GM23338 (cell line): ENCODE results near the gene SNHG17. TPM values are rescaled to one million over a fixed set of nuclear protein-coding genes. Genes with fewer than 3 reads are reported as not detected.

Source experiments
- ATAC-seq: fragments of 200-7000 bp; cut with Tn5 transposase; 3 replicates; pipeline ENCODE4 v1.9.1; 2020
- DNase-seq: peaks from one replicate; pipeline ENCODE4 v3.0.0-alpha.2; 2015; ENCODE audit warnings: low spot score
- H2AFZ ChIP-seq: fragments of 200-600 bp; sonication (generic); 2 replicates; pipeline ENCODE4 v1.8.0; 2016; ENCODE audit warnings: antibody characterized with exemption, mild to moderate bottlenecking, moderate library complexity
- H3F3A ChIP-seq: fragments of 200-600 bp; sonication (generic); replicated peaks from 2 replicates; pipeline ENCODE4 v1.8.0; 2017; ENCODE audit warnings: antibody characterized with exemption, mixed run types, low read depth
- H3K27ac ChIP-seq: fragments of 200-600 bp; sonication (generic); 2 replicates; pipeline ENCODE4 v1.6.1; 2016; ENCODE audit warnings: low read depth
- H3K27me3 ChIP-seq: fragments of 200-600 bp; sonication (generic); 2 replicates; pipeline ENCODE4 v1.8.0; 2016; ENCODE audit warnings: mild to moderate bottlenecking, mixed run types, moderate library complexity; ENCODE audit not compliant: insufficient read depth
- H3K36me3 ChIP-seq: fragments of 200-600 bp; sonication (generic); 2 replicates; pipeline ENCODE4 v1.8.0; 2016; ENCODE audit warnings: mild to moderate bottlenecking; ENCODE audit not compliant: insufficient read depth
- H3K4me1 ChIP-seq: fragments of 200-600 bp; sonication (generic); 2 replicates; pipeline ENCODE4 v1.8.0; 2016; ENCODE audit warnings: mild to moderate bottlenecking, moderate library complexity; ENCODE audit not compliant: insufficient read depth
- H3K4me2 ChIP-seq: fragments of 200-600 bp; sonication (generic); 2 replicates; pipeline ENCODE4 v1.7.1; 2017; ENCODE audit warnings: mixed run types
- H3K4me3 ChIP-seq: fragments of 200-600 bp; sonication (generic); 2 replicates; pipeline ENCODE4 v1.6.1; 2016; ENCODE audit warnings: mixed run types
- H3K79me2 ChIP-seq: fragments of 200-600 bp; sonication (generic); replicated peaks from 2 replicates; pipeline ENCODE4 v1.8.0; 2017; ENCODE audit warnings: mild to moderate bottlenecking; ENCODE audit not compliant: insufficient read depth
- H3K9me2 ChIP-seq: fragments of 200-600 bp; sonication (generic); 2 replicates; pipeline ENCODE4 v1.8.0; 2017; ENCODE audit not compliant: insufficient read depth
- H4K20me1 ChIP-seq: fragments of 200-600 bp; sonication (generic); replicated peaks from 2 replicates; pipeline ENCODE4 v1.8.0; 2017; ENCODE audit warnings: mild to moderate bottlenecking; ENCODE audit not compliant: insufficient read depth
- H3K27ac Mint-ChIP-seq: 2 replicates; pipeline ENCODE4 v1.8.0; 2020; ENCODE audit warnings: inconsistent platforms, mild to moderate bottlenecking, moderate library complexity, mixed read lengths
- H3K27me3 Mint-ChIP-seq: 3 replicates; pipeline ENCODE4 v1.8.0; 2022; ENCODE audit warnings: low read depth, mild to moderate bottlenecking, moderate library complexity, mixed read lengths, inconsistent platforms; ENCODE audit not compliant: insufficient read depth, poor library complexity
- H3K36me3 Mint-ChIP-seq: 3 replicates; pipeline ENCODE4 v1.8.0; 2021; ENCODE audit warnings: low read depth, mild to moderate bottlenecking, inconsistent platforms, moderate library complexity, mixed read lengths
- H3K4me1 Mint-ChIP-seq: 3 replicates; pipeline ENCODE4 v1.8.0; 2020; ENCODE audit warnings: mild to moderate bottlenecking, inconsistent platforms, mixed read lengths
- H3K4me3 Mint-ChIP-seq: 3 replicates; pipeline ENCODE4 v1.8.0; 2021; ENCODE audit warnings: moderate library complexity, mild to moderate bottlenecking, inconsistent platforms, mixed read lengths
- H3K9me3 Mint-ChIP-seq: 3 replicates; pipeline ENCODE4 v1.8.0; 2020; ENCODE audit warnings: moderate library complexity, mild to moderate bottlenecking, inconsistent platforms, mixed read lengths
- CREB1 ChIP-seq: fragments of 250-450 bp; sonication (Bioruptor Pico); IDR thresholded peaks from 2 replicates; pipeline ENCODE4 v1.5.0; 2020; ENCODE audit warnings: low read depth, mild to moderate bottlenecking, moderate library complexity
- CTCF ChIP-seq, 2 experiments: fragments of 200-600 bp in 1 of 2; sonication (generic) in 1 of 2; conservative IDR thresholded peaks; 2 replicates each; pipeline versions ENCODE4 v1.5.1 to v1.6.1; 2016 to 2017; ENCODE audit warnings: antibody characterized with exemption in 2 of 2, low read depth in 2 of 2, mild to moderate bottlenecking in 2 of 2, moderate library complexity in 1 of 2
- ETS1 ChIP-seq: IDR thresholded peaks from 2 replicates; pipeline ENCODE4 v1.6.1; 2016; ENCODE audit warnings: antibody characterized with exemption
- EZH2 ChIP-seq: fragments of 200-600 bp; sonication (generic); IDR thresholded peaks from one replicate; pipeline ENCODE4 v1.8.0; 2017; ENCODE audit warnings: antibody characterized with exemption, mild to moderate bottlenecking, low read depth; ENCODE audit not compliant: unreplicated experiment
- EZH2phosphoT487 ChIP-seq: fragments of 200-600 bp; sonication (generic); IDR thresholded peaks from one replicate; pipeline ENCODE4 v1.8.1; 2018; ENCODE audit warnings: antibody characterized with exemption; ENCODE audit not compliant: unreplicated experiment
- JUNB ChIP-seq: IDR thresholded peaks from one replicate; pipeline ENCODE4 v1.6.1; 2016; ENCODE audit warnings: antibody characterized with exemption; ENCODE audit not compliant: unreplicated experiment
- REST ChIP-seq: IDR thresholded peaks from one replicate; pipeline ENCODE4 v1.6.1; 2018; ENCODE audit warnings: antibody characterized with exemption; ENCODE audit not compliant: unreplicated experiment
- STAT1 ChIP-seq: IDR thresholded peaks from one replicate; pipeline ENCODE4 v1.6.1; 2016; ENCODE audit warnings: antibody characterized with exemption; ENCODE audit not compliant: unreplicated experiment
- ZNF114 ChIP-seq: fragments of 250-450 bp; sonication (Bioruptor Pico); IDR thresholded peaks from 2 replicates; pipeline ENCODE4 v1.5.0; 2020; ENCODE audit warnings: mild to moderate bottlenecking, moderate library complexity
- ZNF331 ChIP-seq: fragments of 250-450 bp; sonication (Bioruptor Pico); IDR thresholded peaks from 2 replicates; pipeline ENCODE4 v1.5.0; 2020; ENCODE audit warnings: low read depth, mild to moderate bottlenecking, moderate library complexity
- polyA plus RNA-seq: library from polyadenylated mRNA; unstranded; fragments of >200 nt; fragmentation: Nextera tagmentation; extraction: Ambion mirVana; gene quantifications from 2 replicates; pipeline ENCODE4 v1.2.1, GENCODE V29; 2016
- total RNA-seq: library from RNA; depleted of rRNA; stranded (reverse); fragments of >200 nt; shearing (Covaris generic); gene quantifications from 2 replicates; pipeline ENCODE4 v1.2.3, GENCODE V29; 2014

Gene SNHG17
- total and polyA plus RNA-seq, 2 experiments from 2014 or later: 25.4 to 76.1 TPM

GRCh38 chr20:38377039-38377685, 58.0 kb downstream of the SNHG17 start (continued):
- TF ChIP-seq EZH2phosphoT487: no peak
- no peak for TF ChIP-seq CTCF (conservative IDR thresholded peaks at IDR 0.05; ENCODE audit: low read depth in 2 of 2)
- no peak for TF ChIP-seq ETS1
- no peak for TF ChIP-seq CREB1 (CRISPR knock-in tag)
- TF ChIP-seq ZNF331 (CRISPR knock-in tag): no peak
- TF ChIP-seq EZH2: no peak
- TF ChIP-seq STAT1: no peak
- TF ChIP-seq ZNF114: no peak
- TF ChIP-seq REST: no peak

GRCh38 chr20:38373898-38374297, 61.2 kb downstream of the SNHG17 start:
- Histone ChIP-seq H3K79me2 (no peaks in the 10 kb centered on the region), H3K4me2 (no peak overlapping the region), H3K27me3 (no peaks in the 10 kb centered on the region), H3K4me3 (no peak overlapping the region), H2AFZ (no peak overlapping the region), H3K9me2 (0 out of 2 replicates have a peak, but pooled peaks cover 2% of the 10 kb centered on the region), H3K4me1 (no peaks in the 10 kb centered on the region), H3K36me3 (no peaks in the 10 kb centered on the region), H3K27ac (no peak overlapping the region), H4K20me1 (no peaks in the 10 kb centered on the region), H3F3A (no peaks in the 10 kb centered on the region)
- Mint-ChIP-seq H3K9me3 (peaks cover 11% of the 10 kb centered on the region), H3K4me1 (peaks cover 7% of the 10 kb centered on the region; the same call in 2 of the 3 replicates), H3K4me3 (no peak overlapping the region), H3K27ac (no peak overlapping the region), H3K27me3 (peaks cover 5% of the 10 kb centered on the region), H3K36me3 (peaks cover 5% of the 10 kb centered on the region; the same call in 1 of the 3 replicates)
- no peak for ATAC-seq
- DNase-seq: no peak
- TF ChIP-seq EZH2 (no peak), JUNB (no peak), CTCF (conservative IDR thresholded peaks at IDR 0.05; ENCODE audit: low read depth in 2 of 2) (no peak), EZH2phosphoT487 (no peak)
